H1 (cell line): Measurements from ENCODE around the gene LDLRAD4. TPM values are rescaled to one million over a fixed set of nuclear protein-coding genes. Genes with fewer than 3 reads are reported as not detected.

ENCODE experiments used
- CTCF ChIA-PET: fragments of 300-600 bp; sonication (Branson Sonifier 250); formaldehyde crosslinking; loops from one replicate; lab custom pipeline; 2021; ENCODE audit not compliant: partially characterized antibody; lab: Charles Lee
- POLR2A ChIA-PET: fragments of 300-600 bp; sonication (Branson Sonifier 250); formaldehyde crosslinking; loops from one replicate; lab custom pipeline; 2021; ENCODE audit warnings: inconsistent platforms; ENCODE audit not compliant: partially characterized antibody; lab: Charles Lee
- DNase-seq, 2 experiments: peaks; one replicate each; pipeline versions ENCODE4 v3.0.0 to v3.0.0-alpha.2; 2010 to 2022; ENCODE audit warnings: low spot score in 2 of 2, low read depth in 1 of 2, mixed read lengths in 1 of 2
- FAIRE-seq: peaks from 2 replicates; lab custom pipeline; 2011; peaks lifted over from hg19 to GRCh38; lab: Jason Lieb, UNC
- H2AFZ ChIP-seq: 2 replicates; pipeline ENCODE4 v1.8.1; 2012; ENCODE audit warnings: low read length, inconsistent platforms
- H2AK5ac ChIP-seq: 2 replicates; pipeline ENCODE4 v1.6.1; 2013; ENCODE audit warnings: low read depth, low read length
- H2BK120ac ChIP-seq: replicated peaks from 2 replicates; pipeline ENCODE3; 2013; ENCODE audit warnings: low read depth, low read length, inconsistent platforms
- H2BK12ac ChIP-seq: 2 replicates; pipeline ENCODE4 v1.6.1; 2013; ENCODE audit warnings: low read depth, low read length
- H2BK15ac ChIP-seq: 2 replicates; pipeline ENCODE4 v1.6.1; 2013; ENCODE audit warnings: low read length
- H2BK20ac ChIP-seq: 2 replicates; pipeline ENCODE4 v1.6.1; 2013; ENCODE audit warnings: low read length
- H2BK5ac ChIP-seq: 2 replicates; pipeline ENCODE4 v1.6.1; 2013; ENCODE audit warnings: low read depth, low read length
- H3K14ac ChIP-seq: 2 replicates; pipeline ENCODE4 v1.6.1; 2013; ENCODE audit warnings: inconsistent platforms; ENCODE audit not compliant: insufficient read length
- H3K18ac ChIP-seq: 2 replicates; pipeline ENCODE4 v1.6.1; 2013; ENCODE audit warnings: low read length; ENCODE audit errors: extremely low read depth
- H3K23ac ChIP-seq: 2 replicates; pipeline ENCODE4 v1.6.1; 2013; ENCODE audit warnings: inconsistent platforms; ENCODE audit not compliant: insufficient read length
- H3K23me2 ChIP-seq: 2 replicates; pipeline ENCODE4 v1.6.1; 2013; ENCODE audit warnings: low read depth, low read length
- H3K27ac ChIP-seq: 2 replicates; pipeline ENCODE4 v1.6.1; 2011; ENCODE audit warnings: low read depth, low read length, inconsistent platforms
- H3K27me3 ChIP-seq, 4 experiments: replicated peaks in 1 of 4; 1 replicate in 1 of 4; 2 replicates in 3 of 4; pipeline versions ENCODE4 v1.6.1 to v1.8.1; 2011 to 2013; ENCODE audit warnings: low read length in 3 of 4, mild to moderate bottlenecking in 3 of 4, inconsistent platforms in 2 of 4, mixed read lengths in 2 of 4, moderate library complexity in 1 of 4; ENCODE audit not compliant: control insufficient read depth in 3 of 4, insufficient read depth in 3 of 4; ENCODE audit errors: extremely low read depth in 1 of 4
- H3K36me3 ChIP-seq, 4 experiments: 2 replicates each; pipeline versions ENCODE4 v1.6.1 to v1.8.1; 2011 to 2013; ENCODE audit warnings: mild to moderate bottlenecking in 4 of 4, low read length in 3 of 4, moderate library complexity in 2 of 4, control low read depth in 1 of 4, inconsistent platforms in 1 of 4; ENCODE audit not compliant: insufficient read depth in 4 of 4, control insufficient read depth in 2 of 4
- H3K4ac ChIP-seq: replicated peaks from 2 replicates; pipeline ENCODE3; 2013; ENCODE audit warnings: low read length, low read depth, mixed read lengths, inconsistent platforms; ENCODE audit not compliant: insufficient read length
- H3K4me1 ChIP-seq, 4 experiments: replicated peaks in 1 of 4; 1 replicate in 1 of 4; 2 replicates in 3 of 4; pipeline versions ENCODE4 v1.6.1 to v1.8.1; 2011 to 2013; ENCODE audit warnings: low read length in 3 of 4, inconsistent platforms in 2 of 4, mixed read lengths in 1 of 4; ENCODE audit not compliant: insufficient read depth in 4 of 4, control insufficient read depth in 3 of 4
- H3K4me2 ChIP-seq, 2 experiments: 2 replicates each; pipeline versions ENCODE4 v1.6.1 to v1.8.1; 2011 to 2013; ENCODE audit warnings: low read depth in 2 of 2, low read length in 2 of 2, control low read depth in 1 of 2, inconsistent platforms in 1 of 2, mild to moderate bottlenecking in 1 of 2; ENCODE audit not compliant: insufficient read depth in 1 of 2
- H3K4me3 ChIP-seq, 4 experiments: fragments of 200-600, 300-600 bp in 1 of 4; sonication (generic), shearing (Covaris generic), sonication (Bioruptor Twin) in 1 of 4; 2 replicates each; pipeline versions ENCODE4 v1.5.1 to v1.8.1; 2011 to 2016; ENCODE audit warnings: low read length in 4 of 4, low read depth in 3 of 4, control low read depth in 2 of 4, inconsistent platforms in 2 of 4, mild to moderate bottlenecking in 2 of 4, mixed read lengths in 1 of 4, moderate library complexity in 1 of 4; ENCODE audit not compliant: insufficient read depth in 2 of 4; ENCODE audit errors: extremely low read depth in 1 of 4
- H3K56ac ChIP-seq: replicated peaks from 2 replicates; pipeline ENCODE3; 2013; ENCODE audit warnings: low read depth, mild to moderate bottlenecking, mixed read lengths, low read length, inconsistent platforms; ENCODE audit not compliant: insufficient read length
- H3K79me1 ChIP-seq: 2 replicates; pipeline ENCODE4 v1.6.1; 2013; ENCODE audit warnings: low read depth, low read length, control low read depth
- H3K79me2 ChIP-seq, 2 experiments: 2 replicates each; pipeline versions ENCODE4 v1.6.1 to v1.8.1; 2012 to 2013; ENCODE audit warnings: low read length in 2 of 2, mild to moderate bottlenecking in 2 of 2, inconsistent platforms in 1 of 2; ENCODE audit not compliant: insufficient read depth in 2 of 2, control insufficient read depth in 1 of 2
- H3K9ac ChIP-seq, 4 experiments: replicated peaks in 1 of 4; 1 replicate in 1 of 4; 2 replicates in 3 of 4; pipeline versions ENCODE4 v1.6.1 to v1.8.1; 2011 to 2013; ENCODE audit warnings: low read depth in 3 of 4, low read length in 3 of 4, control low read depth in 2 of 4, mild to moderate bottlenecking in 2 of 4, moderate library complexity in 2 of 4, inconsistent platforms in 1 of 4; ENCODE audit errors: extremely low read depth in 1 of 4
- H3K9me3 ChIP-seq, 2 experiments: 2 replicates each; pipeline versions ENCODE4 v1.6.1 to v1.8.1; 2012 to 2013; ENCODE audit warnings: mild to moderate bottlenecking in 2 of 2, moderate library complexity in 2 of 2, control low read depth in 1 of 2, inconsistent platforms in 1 of 2, low read depth in 1 of 2, low read length in 1 of 2, mixed read lengths in 1 of 2; ENCODE audit not compliant: insufficient read depth in 2 of 2
- H4K20me1 ChIP-seq, 2 experiments: replicated peaks in 1 of 2; 2 replicates each; pipeline versions ENCODE3 to v1.8.1; 2011 to 2013; ENCODE audit warnings: inconsistent platforms in 2 of 2, low read length in 2 of 2, mild to moderate bottlenecking in 1 of 2; ENCODE audit not compliant: insufficient read depth in 2 of 2, control insufficient read depth in 1 of 2
- H4K5ac ChIP-seq: 2 replicates; pipeline ENCODE4 v1.6.1; 2013; ENCODE audit warnings: low read length, low read depth, mixed read lengths, inconsistent platforms; ENCODE audit not compliant: insufficient read length
- H4K8ac ChIP-seq: 2 replicates; pipeline ENCODE4 v1.8.0; 2013; ENCODE audit warnings: mild to moderate bottlenecking, moderate library complexity, low read length, inconsistent platforms; ENCODE audit not compliant: insufficient read depth; ENCODE audit errors: extremely low read depth
- H4K91ac ChIP-seq: replicated peaks from 2 replicates; pipeline ENCODE3; 2013; ENCODE audit warnings: low read length, mixed read lengths, inconsistent platforms; ENCODE audit not compliant: insufficient read length
- CBX8 ChIP-seq: fragments of 300-800, 300-1000 bp; sonication (generic); IDR thresholded peaks from 2 replicates; pipeline ENCODE4 v1.7.1; 2016; ENCODE audit warnings: low read depth, low read length, borderline replicate concordance
- GABPA ChIP-seq: IDR thresholded peaks from 2 replicates; pipeline ENCODE4 v1.6.1; 2011; ENCODE audit warnings: mild to moderate bottlenecking, low read length, moderate library complexity, borderline replicate concordance; ENCODE audit not compliant: insufficient read depth
- MAFK ChIP-seq: IDR thresholded peaks from 2 replicates; pipeline ENCODE4 v1.6.1; 2012; ENCODE audit warnings: low read depth, mild to moderate bottlenecking, improper control_type of control experiment, low read length
- POLR2AphosphoS5 ChIP-seq: IDR thresholded peaks from 2 replicates; pipeline ENCODE4 v1.6.1; 2011; ENCODE audit warnings: low read depth, low read length
- POU5F1 ChIP-seq: IDR thresholded peaks from 2 replicates; pipeline ENCODE4 v1.6.1; 2011; ENCODE audit warnings: low read depth, mild to moderate bottlenecking, low read length, moderate library complexity
- SP1 ChIP-seq: IDR thresholded peaks from 2 replicates; pipeline ENCODE4 v1.6.1; 2011; ENCODE audit warnings: low read depth, low read length
- WGBS, 2 experiments: shearing (Covaris generic) in 1 of 2; methylation state at CpG; one replicate each; pipeline versions ENCODE4 v1.1.6 to v1.1.7; 2013 to 2015; ENCODE audit warnings: low lambda C conversion rate in 2 of 2, mixed read lengths in 2 of 2, inconsistent platforms in 1 of 2, low coverage in 1 of 2, missing lambda C conversion rate in 1 of 2; ENCODE audit not compliant: insufficient replicate concordance in 2 of 2, insufficient coverage in 1 of 2, insufficient read length in 1 of 2; ENCODE audit errors: extremely low coverage in 1 of 2, missing lambda C conversion rate in 1 of 2; 5-methylcytosine and 5-hydroxymethylcytosine counted together
- polyA plus RNA-seq, 7 experiments: library from polyadenylated mRNA; depleted of rRNA in 3 of 7; stranded (reverse) in 5 of 7; unstranded in 2 of 7; fragments of >200 nt in 5 of 7; fragments of 200-250 nt in 2 of 7; gene quantifications; 1 replicate in 5 of 7; 2 replicates in 1 of 7; 4 replicates in 1 of 7; pipeline versions ENCODE4 v1.2.1 to v1.2.3, GENCODE V29; 2011 to 2013; ENCODE audit warnings: missing spikeins in 2 of 7, mixed read lengths in 2 of 7
- total RNA-seq: library from RNA; stranded (reverse); fragmentation: NEBNext Ultra II Directional; extraction: Animal tissue kit (Norgen Biotek cat#: 25700); gene quantifications from 2 replicates; pipeline ENCODE4 v1.2.1, GENCODE V29; 2021

The LDLRAD4 gene
- total and polyA plus RNA-seq, 2 of the 8 experiments (the other 6 are each of a cell fraction or from before 2014, with no cell fraction given) = 0.77 to 1.4 TPM

DNA sequence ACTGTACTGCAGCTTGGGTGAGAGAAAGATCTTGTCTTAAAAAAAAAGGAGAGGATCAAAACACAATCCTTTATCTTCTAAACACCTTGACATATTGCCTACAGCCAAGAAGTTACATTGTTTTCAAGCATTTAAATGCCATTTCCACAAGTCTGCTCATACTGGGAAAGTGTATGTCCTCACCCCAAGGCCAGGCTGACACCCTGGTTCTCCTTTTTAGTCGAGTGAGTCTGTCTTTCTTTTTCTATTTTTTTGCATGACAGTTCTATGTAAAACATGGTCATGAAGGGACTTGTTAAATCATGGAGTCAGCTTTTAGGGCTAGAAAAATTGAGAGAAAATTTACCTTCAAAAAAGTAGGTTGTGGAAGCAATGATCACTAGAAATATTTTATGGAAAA is 274.5 kb downstream of the LDLRAD4 start:
- Histone ChIP-seq H3K27me3 (no peaks in the 10 kb centered on the region), H3K23ac (no peak overlapping the region), H3K4ac (no peak overlapping the region), H3K4me1 (peaks cover 0 to 3% (median 0%) of the 10 kb centered on the region in 4 experiments; a peak in 1 of 7 replicates), H3K23me2 (no peaks in the 10 kb centered on the region), H2AK5ac (no peak overlapping the region), H3K9me3 (peaks cover 0 to 2% of the 10 kb centered on the region in 2 experiments; a peak in 2 of 4 replicates), H3K4me2 (no peak overlapping the region), H3K9ac (no peak overlapping the region), H3K14ac (no peak overlapping the region), H3K36me3 (no peaks in the 10 kb centered on the region), H4K5ac (no peak overlapping the region), H4K20me1 (no peaks in the 10 kb centered on the region), H4K8ac (no peak overlapping the region), H2BK120ac (no peak overlapping the region), H3K79me1 (no peaks in the 10 kb centered on the region), H3K18ac (no peak overlapping the region), H2BK12ac (no peak overlapping the region), H3K4me3 (no peak overlapping the region), H3K79me2 (no peaks in the 10 kb centered on the region), H4K91ac (no peak overlapping the region), H2BK5ac (no peak overlapping the region), H3K56ac (no peak overlapping the region), H2AFZ (no peak overlapping the region), H2BK20ac (no peak overlapping the region), H3K27ac (no peak overlapping the region), H2BK15ac (no peak overlapping the region)
- POLR2A ChIA-PET = no interaction called here
- CTCF ChIA-PET = interaction anchor here (0.6 to 0.8 kb wide), 4 partner anchors 10 to 981 kb away, joined by 3 to 5 read pairs (median 3); no protein-coding TSS in a partner anchor
- TF ChIP-seq POLR2AphosphoS5 = no peak
- no peak for TF ChIP-seq MAFK
- no peak for TF ChIP-seq POU5F1
- no peak for TF ChIP-seq GABPA
- no peak for TF ChIP-seq SP1
- no peak for TF ChIP-seq CBX8
- FAIRE-seq (no peak), DNase-seq (no peak)
- WGBS, 2 experiments = 71% methylated on average over 1 of the region's 1 CpG; no CpG with 5 or more reads in 1 of the 2 experiments
